Activated CD4-positive, CD25-positive, alpha-beta regulatory T cell treated with anti-CD3 and anti-CD28 coated beads, Interleukin-2, amount 50 U/mL, for 72 hours (primary cell): ENCODE measurements around the gene KCNAB1.

Source experiments
- DNase-seq: peaks from one replicate; pipeline ENCODE4 v3.0.0; 2021

The KCNAB1 gene

DNA sequence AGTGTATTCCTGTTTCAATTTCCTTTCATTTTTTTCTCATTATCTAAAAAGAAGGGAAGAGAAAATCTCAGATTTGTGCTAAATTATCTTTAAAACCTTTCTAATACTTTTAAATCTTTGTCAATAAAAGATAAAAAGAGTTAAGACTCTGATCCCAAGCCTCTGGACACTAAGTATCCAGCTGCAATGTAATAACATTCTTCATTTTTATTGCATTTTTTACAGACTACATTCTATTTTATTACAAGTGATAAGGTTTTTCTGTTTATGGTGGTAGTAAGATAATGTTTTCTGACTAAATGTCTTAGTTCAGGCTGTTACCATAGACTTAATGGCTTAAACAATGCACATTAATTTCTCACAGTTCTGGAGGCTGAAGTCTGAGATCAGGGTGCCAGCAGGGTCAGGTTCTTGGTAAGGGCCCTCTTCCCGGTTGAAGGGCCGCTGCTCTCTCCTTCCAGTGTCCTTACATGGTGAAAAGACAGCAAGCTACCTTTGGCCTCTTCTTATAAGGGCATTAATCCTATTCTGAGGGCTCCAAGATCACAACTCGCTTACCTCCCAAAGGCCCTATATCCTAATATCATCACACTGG is 19.7 kb downstream of the KCNAB1 start:
- no peak for DNase-seq

DNA sequence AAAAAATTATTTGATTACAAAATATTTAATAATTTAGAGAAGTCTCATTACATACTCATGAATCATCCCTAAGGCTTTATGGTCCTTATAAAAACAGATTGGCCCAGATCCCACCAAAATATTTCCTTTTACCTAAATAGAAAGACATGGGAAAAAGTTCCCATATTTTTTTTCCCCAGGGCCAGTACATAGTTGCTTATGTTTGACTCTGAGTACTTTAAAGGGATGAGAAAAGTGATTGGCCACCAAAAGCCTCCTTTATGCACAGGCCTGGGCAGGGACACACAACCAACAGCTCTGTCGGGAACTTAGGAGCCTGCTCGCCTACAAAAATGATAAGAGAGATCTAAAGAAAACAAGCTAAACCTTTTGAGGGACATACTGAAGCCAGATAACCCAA is 22.3 kb downstream of the KCNAB1 start:
- no peak for DNase-seq

DNA sequence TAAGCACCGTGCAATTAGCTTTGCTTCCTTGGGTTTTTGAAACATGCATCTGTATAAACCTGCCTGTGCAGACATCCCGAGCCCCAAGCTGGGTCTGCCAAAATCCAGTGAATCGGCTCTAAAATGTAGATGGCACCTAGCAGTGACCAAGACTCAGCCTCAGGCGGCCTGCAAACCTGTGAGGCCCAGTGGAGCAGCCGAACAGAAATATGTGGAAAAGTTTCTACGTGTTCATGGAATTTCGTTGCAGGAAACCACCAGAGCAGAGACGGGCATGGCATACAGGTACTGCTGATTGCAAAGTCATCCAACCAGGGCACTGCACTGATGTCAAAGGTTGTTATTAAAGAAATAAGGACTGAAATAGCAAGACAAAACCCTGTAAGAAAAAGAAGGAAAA is 22.8 kb downstream of the KCNAB1 start:
- no peak for DNase-seq

DNA sequence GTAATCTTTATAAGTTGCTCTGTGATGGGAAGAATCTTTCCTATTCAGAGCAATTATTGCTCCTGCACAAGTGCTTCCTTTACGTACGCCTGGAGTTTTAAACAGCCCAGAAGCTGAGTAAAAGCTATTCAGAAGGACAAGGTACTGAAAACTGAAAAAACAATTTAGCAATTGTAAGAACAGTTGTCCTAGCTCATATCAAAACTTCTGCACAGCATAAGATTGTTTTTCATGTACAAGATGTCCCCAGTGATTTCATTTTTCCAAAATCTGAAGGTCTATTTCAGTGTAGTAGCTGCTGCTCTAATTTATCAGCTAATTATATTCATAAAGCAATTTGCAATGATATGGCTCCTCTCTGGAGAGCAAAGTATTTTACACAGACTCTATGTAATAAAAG is 23.7 kb downstream of the KCNAB1 start:
- no peak for DNase-seq

DNA sequence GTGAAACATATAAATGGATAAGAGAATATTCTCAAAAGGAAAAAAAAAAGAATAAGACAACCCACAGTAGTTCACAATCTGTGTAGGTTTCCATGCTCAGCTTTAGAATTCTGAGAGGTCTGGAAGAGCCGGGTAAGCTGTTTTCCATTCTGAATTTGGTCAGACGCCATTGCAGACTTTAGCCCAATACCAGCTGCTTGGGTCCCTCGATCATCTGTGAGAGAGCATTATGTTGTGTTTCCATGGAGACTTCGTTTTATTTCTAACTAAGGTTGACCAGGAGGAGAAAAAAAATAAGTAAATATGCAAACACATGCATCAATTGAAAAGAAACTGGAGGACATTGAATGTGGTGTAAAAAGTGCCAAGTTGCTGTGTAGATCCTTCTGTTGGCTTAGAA is 25.5 kb downstream of the KCNAB1 start:
- no peak for DNase-seq

DNA sequence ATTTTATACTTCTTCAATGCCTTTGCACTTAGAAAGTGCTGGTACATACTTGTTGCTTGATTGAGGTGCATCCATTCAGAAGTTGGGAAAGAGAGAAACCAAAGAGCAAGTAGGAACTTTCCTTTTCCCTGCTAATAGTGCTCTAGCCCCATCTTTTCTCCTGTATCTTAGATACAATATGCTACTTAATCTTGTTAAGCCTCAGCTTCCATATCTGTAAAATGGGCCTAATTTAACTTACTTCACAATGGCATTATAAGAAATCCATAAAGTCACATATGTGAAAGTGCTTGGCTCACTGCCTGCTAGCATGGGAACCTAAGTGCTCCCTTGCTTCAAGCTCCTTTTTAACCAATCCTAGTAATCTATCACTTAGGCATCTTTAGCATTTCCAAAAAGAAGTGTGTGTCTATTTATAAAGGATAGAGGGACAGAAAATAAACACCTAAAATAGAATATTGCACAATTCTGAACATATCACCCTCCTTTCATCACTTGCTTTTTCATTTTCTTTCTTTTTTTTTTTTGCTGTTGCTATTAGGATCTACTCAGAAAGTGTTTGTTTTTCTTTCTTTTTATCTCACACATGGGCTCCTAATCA is 28.1 kb downstream of the KCNAB1 start:
- DNase-seq = no peak

DNA sequence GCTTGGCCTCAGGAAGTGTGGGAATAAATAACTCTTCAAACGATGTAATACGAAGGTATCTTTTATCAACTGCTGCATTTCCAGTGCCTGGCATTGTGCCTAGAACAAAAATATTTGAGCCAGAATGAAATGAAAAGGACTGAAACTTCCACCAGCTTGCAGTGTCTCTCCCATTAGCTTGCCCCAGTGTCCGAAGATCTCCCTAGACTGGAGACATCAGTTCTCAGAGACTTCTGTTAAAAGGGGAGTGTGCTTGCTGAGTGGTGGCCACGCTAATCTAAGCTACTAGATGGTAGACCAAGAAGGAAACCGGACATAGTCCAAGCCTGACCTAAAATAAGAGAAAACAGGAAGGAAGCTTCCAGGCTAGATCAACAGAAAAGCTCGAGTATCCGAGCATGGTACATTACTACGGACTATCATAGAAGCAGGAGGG is 28.6 kb downstream of the KCNAB1 start:
- DNase-seq = no peak

DNA sequence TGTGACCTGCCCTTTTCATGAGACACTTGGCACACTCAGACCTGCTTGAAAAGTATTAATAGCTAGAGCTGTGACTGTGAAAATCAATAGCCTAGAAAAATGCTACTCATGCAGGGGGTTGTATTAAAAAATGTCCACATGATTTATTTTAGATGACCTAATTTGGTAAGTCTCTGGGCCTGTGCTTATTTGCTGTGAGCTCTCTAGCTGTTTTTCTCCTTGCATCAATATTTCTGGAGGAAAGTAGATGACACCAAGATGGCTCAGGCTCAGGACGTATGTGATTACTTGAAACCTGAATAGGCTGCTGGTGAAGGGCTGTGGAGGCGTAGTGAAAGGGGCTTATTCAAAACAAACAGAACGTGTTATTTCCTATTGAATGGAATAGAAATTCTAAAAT is 29.5 kb downstream of the KCNAB1 start:
- DNase-seq = no peak

DNA sequence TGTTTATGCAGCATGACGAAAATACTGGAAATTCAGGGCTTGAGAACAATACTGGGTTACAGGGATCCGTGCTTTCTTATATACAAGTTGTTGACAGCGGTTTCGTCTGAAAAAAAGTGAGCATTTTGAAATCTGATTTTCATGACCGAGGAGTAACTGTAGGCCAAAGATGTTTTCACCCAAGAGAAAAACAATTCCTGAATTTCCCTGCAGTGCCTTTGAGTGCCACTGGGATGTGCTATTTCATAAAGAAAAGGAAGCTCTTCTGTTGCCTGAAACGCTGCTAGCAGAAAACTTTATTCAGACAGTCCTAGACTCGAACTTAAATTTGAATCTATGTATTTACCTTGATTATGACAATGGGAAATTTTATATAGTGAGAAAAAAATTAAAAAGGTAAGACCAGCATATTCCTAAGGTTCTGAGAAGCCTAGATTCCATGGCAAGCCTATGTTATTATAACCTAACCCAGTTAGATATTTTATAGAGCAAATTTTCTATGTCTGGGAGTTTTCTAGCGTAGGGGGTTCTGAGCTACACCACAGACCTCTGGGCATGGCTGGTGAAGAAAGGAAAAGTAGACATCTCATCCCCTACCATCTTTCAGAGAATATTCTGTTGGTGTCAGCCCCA is 30.2 kb downstream of the KCNAB1 start:
- DNase-seq = no peak

DNA sequence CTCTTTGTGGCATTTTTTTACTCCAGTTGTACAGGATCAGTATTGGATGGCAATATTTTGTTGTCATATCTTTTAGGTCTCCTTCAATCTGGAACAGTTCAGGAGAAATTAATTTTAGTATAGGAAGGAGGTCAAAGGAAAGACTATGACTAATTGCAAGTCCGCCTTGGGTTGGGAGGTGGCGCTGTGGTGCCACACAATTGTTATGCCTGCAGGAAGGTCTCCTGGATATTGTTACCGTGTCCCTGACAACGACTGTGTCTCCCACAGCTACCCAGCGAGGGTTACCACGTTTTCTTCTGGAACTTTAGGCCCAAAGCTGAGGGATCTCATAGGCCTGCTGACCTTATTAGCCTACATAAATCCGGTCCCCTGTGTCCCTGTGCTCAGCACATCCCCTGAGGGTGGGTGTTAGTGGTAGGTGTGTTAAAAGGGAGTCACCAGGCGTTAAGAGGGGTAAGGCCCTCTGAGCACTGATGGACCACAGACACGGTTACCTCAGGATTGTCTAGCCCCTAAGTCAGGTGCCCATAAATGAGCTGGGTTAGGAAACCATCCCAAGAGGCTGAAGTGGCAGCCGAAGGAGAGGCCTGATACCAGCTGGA is 31.5 kb downstream of the KCNAB1 start:
- peak; percentile 49 for DNase-seq

DNA sequence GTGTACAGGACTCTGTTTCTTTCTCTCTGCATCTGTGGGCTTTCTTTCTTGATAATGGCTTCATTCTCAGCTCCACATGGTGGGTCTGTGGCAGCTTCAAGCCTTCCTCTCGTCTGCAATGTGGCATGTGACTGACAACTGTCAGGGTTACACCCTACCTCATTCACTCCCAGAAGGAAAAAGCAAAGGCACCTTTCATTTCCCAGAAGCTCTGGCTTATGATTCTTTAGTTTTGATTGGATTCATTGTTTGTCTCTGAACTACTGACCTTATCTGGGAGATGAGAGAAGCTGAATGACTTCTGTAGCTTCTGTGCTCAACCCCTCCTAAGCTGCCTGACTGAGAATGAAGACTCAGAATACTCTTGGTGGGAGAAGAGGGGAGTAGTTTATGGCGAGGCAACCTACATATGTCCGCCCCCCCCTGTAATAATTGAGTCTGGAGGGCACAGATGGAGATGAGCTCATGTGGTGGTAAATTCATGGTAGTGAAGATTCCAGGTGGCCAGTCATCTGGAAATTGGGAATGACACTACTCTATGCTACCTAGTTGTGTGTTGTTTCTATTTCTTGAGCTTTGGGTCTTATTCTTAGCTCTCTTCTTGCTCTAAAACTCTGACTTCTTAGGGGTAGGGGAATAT is 38.4 kb downstream of the KCNAB1 start:
- no peak for DNase-seq

DNA sequence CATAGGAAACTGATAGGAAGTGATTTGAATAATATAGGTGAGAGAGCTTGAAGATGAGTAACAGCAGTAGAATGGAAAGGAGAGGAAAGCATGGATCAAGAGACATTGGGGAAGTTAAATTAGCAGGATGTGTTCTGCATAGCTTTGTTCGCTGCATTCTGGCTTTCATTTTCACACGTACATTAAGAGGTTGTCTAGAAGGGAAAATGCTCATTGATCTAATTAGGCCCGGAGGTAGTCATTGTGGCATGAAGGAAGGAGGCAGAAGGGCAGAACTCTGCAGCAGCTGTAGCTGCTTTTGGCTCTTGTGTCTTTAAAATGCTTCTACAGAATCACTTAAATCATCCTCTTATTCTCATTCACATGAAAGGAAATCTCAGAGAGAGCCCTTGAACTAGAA is 40.3 kb downstream of the KCNAB1 start:
- DNase-seq = no peak

DNA sequence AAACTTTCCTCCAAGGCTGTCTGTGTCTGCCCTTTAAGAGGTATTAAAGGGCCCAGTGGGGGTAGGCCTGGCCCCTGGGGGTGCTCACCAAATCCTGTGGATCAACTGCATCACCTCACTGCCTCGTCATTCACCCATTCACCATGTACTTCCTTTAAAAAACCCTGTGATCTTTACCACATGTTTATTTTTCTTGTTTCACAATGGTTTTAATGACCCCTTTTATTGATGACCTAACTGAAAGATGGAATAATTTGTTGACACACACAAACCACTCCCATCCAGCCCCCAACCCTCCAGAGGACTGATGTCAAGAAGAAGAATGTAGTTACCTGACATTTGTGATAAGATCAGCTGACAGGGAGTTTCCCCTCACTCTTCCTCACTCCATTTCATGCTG is 40.8 kb downstream of the KCNAB1 start:
- DNase-seq = no peak

DNA sequence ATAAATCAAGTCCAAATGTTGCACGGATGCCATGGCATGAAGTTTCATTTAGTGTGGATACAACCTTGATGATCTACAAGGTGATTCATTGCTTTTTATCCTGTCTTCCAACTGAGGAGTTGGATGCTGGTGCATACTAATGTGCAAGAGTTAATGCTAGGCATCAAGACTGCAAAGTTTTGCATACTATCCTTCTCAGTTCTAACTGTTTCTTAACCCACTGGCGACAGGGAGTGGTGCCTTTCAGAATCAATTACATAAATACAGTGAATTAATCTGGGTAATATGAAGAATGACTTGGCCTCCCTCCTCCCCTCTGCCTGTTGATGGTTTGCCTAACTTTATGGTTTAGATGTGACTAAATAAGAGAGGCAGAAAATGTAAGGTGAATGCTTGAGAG is 43.5 kb downstream of the KCNAB1 start:
- DNase-seq = no peak

DNA sequence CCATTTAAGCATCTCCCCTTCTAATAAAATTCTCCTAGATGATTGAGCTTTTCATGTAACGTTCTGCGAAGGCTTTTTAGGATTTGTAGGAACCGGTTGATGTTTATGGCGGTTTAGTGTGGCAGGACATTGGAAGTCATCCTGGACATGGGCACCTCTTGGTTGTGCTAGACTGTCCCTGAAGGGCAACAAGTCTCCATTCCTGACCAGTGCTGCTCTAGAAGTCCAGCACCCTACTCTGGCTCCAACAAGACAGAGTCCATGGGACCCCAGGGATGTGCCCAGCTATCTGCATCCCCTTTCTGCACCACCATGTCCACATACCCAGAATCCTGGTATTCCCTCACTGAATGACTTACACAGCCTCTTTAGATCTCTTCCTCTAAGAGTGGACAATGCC is 46.4 kb downstream of the KCNAB1 start:
- no peak for DNase-seq

DNA sequence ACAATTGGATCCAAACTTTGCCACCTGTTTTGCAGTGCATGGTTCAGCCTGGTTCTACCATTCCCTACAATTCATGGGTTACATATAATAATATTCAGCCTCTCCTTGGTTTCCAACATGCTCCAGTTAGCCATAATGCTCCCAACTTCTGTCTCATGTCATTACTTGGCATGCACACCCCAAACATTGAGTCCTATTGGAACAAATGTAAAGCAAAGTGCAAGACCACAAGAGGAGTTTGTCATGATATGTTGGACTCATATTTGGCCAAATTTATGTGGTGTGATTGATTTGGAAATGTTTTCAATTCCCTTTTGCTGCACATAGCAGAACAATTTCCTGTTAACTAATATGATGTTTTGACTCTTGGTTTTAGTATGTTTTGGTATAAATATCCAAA is 50.2 kb downstream of the KCNAB1 start:
- DNase-seq = no peak

DNA sequence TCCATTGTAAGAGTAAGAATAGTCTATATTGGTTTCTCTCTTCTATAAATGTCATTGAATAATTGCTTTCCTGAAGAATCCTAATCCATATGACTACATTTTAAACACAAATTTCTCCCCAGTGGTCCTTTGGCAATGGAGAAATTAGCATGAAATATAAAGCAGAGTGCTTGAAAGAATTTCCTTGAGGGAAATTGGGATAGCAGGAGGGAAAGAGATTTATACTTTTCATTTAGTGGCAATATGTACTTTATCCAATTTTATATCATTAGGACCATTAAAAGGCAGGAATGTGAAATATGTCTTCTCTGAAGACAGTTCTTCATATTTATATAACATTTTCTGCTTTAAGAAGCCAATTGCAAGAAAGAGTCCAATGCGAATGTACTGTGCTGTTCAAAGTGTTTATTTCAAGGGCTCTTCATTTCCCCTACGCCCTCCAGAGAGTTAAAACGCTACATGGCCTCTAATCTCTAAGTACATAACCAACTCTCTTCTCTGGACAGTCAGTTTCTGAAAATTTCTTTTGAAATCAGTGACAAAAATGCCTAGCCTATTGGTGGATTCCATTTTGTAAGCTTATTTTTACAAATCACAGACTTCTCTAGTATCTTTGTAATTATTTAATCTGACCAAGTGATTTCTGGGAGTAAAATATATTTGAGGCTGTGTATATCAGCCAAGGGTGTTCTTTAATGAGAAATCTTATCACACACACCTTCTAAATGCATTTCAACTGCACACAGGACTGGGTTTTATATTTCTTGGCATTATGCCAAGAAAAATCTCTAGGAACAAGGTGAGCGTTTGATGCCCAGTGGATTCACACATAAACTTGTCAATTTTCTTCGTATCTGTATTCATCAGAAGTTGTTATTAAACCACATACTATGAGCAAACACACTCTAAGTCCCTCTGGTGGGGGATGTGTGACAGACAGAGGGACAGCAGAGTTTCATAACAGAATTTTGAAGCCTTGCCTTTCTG is 51.2 kb downstream of the KCNAB1 start:
- no peak for DNase-seq

DNA sequence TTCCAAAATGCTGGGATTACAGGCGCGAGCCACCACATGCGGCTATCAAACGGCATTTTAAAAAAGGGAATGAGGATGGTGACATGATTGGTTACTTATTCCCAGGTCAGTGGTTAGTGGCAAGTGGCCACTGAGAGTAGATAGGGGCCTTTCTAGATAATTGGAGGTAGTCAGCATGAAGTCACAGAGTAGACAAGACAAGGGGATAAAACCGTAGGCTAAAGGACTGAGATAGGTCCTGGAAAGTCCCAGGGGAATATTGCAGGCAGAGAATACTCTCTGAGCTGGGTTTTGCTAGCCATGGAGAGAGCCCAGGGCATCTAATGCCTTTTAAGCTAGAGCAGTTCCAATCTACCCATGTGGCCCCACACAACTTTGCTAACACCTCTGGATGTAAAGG is 52.2 kb downstream of the KCNAB1 start:
- no peak for DNase-seq

DNA sequence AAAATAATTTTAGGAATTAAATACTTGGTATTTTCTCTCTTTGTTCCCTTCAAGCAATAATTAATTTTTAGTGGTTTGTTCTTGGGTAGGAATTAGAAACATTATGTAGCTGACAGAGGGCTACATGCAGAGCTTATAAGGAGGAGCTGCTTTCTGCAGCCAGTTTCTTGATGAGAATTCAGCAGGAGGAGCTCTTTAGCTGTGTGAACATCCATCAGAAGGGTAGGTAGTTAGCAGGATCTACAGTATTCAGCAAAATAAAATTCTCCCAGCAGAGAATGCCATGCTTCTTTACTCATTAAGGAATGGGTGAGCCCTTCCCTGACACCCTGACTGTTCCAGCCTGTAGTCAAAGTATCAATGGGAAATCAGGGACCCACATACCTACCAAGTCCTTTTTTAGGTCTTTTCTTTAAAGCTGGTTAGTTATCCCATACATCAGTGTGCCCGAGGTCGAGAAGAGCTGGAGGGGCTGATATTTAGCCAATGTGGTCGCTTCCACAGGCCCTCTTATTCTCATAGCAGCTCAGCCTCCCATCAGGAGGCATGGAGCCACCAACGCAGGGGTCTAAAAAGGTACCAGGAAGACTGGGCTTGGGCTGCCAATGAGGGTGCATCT is 54.0 kb downstream of the KCNAB1 start:
- no peak for DNase-seq

DNA sequence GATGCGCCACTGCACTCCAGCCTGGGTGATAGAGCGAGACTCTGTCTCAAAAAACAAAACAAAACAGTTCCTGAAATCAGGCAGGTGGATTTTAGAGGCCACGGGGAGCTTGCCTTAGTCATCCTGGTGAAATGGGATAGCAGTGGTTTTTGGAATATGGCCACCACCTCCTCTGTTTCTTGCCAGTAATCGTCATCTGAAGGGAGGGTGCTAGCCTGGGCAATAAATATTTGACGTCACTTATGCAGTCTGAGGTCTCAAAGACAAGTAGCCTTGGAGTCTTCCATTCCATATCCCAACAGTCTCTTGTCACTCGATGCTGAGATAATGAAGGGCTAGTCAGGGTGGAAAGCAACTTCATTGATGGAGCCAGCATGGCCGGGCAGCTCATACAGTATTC is 55.2 kb downstream of the KCNAB1 start:
- DNase-seq = no peak

DNA sequence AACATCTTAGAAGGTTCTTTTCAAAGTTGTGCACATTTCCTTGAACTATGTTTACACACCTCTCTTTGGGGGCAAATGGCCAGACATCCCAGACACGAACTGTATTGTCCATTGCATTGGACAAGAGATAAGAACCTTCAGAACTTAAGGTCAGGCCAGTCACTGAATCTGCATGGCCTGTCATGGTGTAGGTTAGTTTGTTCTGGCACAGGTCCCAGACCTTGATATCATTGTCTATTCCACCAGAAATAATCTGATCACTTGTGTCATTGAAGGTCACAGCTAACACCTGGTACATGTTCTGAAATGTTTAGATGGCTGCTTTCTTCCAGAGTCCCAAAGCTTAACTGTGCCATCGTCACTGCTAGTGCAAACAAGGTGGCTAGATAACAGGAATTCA is 55.7 kb downstream of the KCNAB1 start:
- no peak for DNase-seq

DNA sequence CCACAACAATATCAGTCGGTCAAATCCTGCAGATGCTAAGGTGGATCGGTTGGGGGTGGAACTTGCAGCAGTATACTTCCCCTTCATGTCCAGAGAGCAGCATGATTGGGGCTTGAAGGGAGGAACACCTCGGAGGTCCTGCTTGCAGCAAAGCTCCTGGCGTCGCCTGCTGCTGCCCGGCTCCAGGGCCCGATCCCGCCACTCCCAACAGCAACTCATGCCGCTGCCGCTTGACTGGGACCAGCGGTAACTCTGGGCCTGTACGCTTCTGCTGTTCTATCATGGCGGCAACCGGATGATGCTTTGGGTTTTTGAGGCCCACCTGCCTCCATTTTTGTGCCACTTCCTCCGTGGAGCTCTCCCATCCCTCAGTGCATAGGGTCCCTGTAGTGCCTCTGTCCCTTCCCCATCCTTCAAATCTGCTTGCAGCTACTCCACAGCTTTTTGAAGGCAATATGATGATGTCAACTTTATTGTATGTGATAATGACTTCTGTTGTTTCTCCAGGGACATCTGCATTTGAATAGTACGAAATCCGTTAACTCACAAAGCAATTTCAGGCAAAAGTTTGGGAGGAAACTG is 56.3 kb downstream of the KCNAB1 start:
- DNase-seq = no peak
